ENCODE measurements around the gene XRCC4. TPM values are rescaled to one million over a fixed set of nuclear protein-coding genes. Genes with fewer than 3 reads are reported as not detected.

Gene XRCC4
- total and polyA plus RNA-seq, 9 of the 15 experiments (the other 6 are each of a cell fraction or from before 2014, with no cell fraction given) = 13.6 to 61.6 (median 22.4) TPM

- ATAC-seq (no peak), DNase-seq (ENCODE audit: extremely low read depth in 1 of 4, low spot score in 3 of 4) (no peak), FAIRE-seq (no peak)
- TF ChIP-seq ZNF316 (IDR thresholded peaks at IDR 0.05) (peak; percentile 59; the same call in 1 of the 2 replicates), MLX (CRISPR knock-in tag; conservative IDR thresholded peaks at IDR 0.05) (no peak), SRSF9 (IDR thresholded peaks at IDR 0.05; ENCODE audit: borderline replicate concordance, low read depth, low read length) (no peak)
- Histone ChIP-seq H3K27ac (ENCODE audit: extremely low read depth, low read depth, low read length) (no peak overlapping the region), H3K9me1 (ENCODE audit: control insufficient read depth, insufficient read depth, low read length) (no peaks in the 10 kb centered on the region), H3K4me2 (ENCODE audit: insufficient read depth, low read length) (no peak overlapping the region), H4K20me1 (replicated peaks; ENCODE audit: control insufficient read depth, insufficient read depth, low read length) (no peaks in the 10 kb centered on the region), H3K4me1 (replicated peaks in 1 of 2; ENCODE audit: control insufficient read depth in 2 of 2, insufficient read depth in 2 of 2, low read length in 2 of 2) (no peaks in the 10 kb centered on the region), H3K9me3 (replicated peaks; ENCODE audit: control insufficient read depth, insufficient read depth, low read depth, low read length) (no peaks in the 10 kb centered on the region), H3K9ac (ENCODE audit: insufficient read depth in 1 of 2, low read depth in 2 of 2, low read length in 2 of 2) (no peak overlapping the region), H3K27me3 (ENCODE audit: control insufficient read depth in 2 of 2, insufficient read depth in 2 of 2, low read length in 2 of 2) (no peaks in the 10 kb centered on the region), H3K36me3 (ENCODE audit: control insufficient read depth, insufficient read depth, low read length) (no peaks in the 10 kb centered on the region), H3K4me3 (no peak overlapping the region), H2AFZ (ENCODE audit: low read depth, low read length) (no peak overlapping the region), H3K79me2 (ENCODE audit: control insufficient read depth, insufficient read depth, low read length) (no peaks in the 10 kb centered on the region)
- ChIA-PET POLR2A (no interaction called here), CTCF (ENCODE audit: low intra/inter-chr PET ratio) (no interaction called here)
- intact Hi-C loops (cut with micrococcal nuclease) = no loop called here
- no TSS peak for BruUV-seq (replicated peaks)
- in situ Hi-C loops (cut with MboI) = no loop called here
Observed at GRCh38 chr5:83323557-83324180, 246.3 kb downstream of the XRCC4 start.

- ChIA-PET POLR2A (no interaction called here), CTCF (ENCODE audit: low intra/inter-chr PET ratio) (no interaction called here)
- no peaks in the 10 kb centered on the region for H3K9me1 ChIP-seq (ENCODE audit: control insufficient read depth, insufficient read depth, low read length)
- H3K36me3 ChIP-seq (ENCODE audit: control insufficient read depth, insufficient read depth, low read length) = no peaks in the 10 kb centered on the region
- H3K27ac ChIP-seq (ENCODE audit: extremely low read depth, low read depth, low read length) = no peak overlapping the region
- no TSS peak for BruUV-seq (replicated peaks)
- no peak overlapping the region for H2AFZ ChIP-seq (ENCODE audit: low read depth, low read length)
- FAIRE-seq = no peak
- TF ChIP-seq MXD1 (CRISPR knock-in tag; IDR thresholded peaks at IDR 0.05; ENCODE audit: borderline replicate concordance, poor library complexity, severe bottlenecking) = no peak
- no peak for TF ChIP-seq RBM39 (optimal IDR thresholded peaks at IDR 0.05; ENCODE audit: low read depth, low read length)
- TF ChIP-seq ATF7 (IDR thresholded peaks at IDR 0.05) = no peak
- no peak for TF ChIP-seq STAT5A (IDR thresholded peaks at IDR 0.05; ENCODE audit: borderline replicate concordance, low read length)
- TF ChIP-seq MEF2D (tag; conservative IDR thresholded peaks at IDR 0.05; ENCODE audit: low read depth) = no peak
- no peak for TF ChIP-seq SRSF3 (IDR thresholded peaks at IDR 0.05; ENCODE audit: insufficient read depth, low read length)
- no peak for TF ChIP-seq ZNF584 (CRISPR knock-in tag; IDR thresholded peaks at IDR 0.05; ENCODE audit: low read depth)
- H3K9ac ChIP-seq (ENCODE audit: insufficient read depth in 1 of 2, low read depth in 2 of 2, low read length in 2 of 2) = no peak overlapping the region
- in situ Hi-C loops (cut with MboI) = no loop called here
- no peak overlapping the region for H3K4me3 ChIP-seq
- H3K4me1 ChIP-seq (replicated peaks in 1 of 2; ENCODE audit: control insufficient read depth in 2 of 2, insufficient read depth in 2 of 2, low read length in 2 of 2) = no peaks in the 10 kb centered on the region
- 0% methylated on average over 2 of the region's 2 CpGs for WGBS (ENCODE audit: insufficient coverage, low coverage, missing lambda C conversion rate)
- H3K4me2 ChIP-seq (ENCODE audit: insufficient read depth, low read length) = no peak overlapping the region
- intact Hi-C loops (cut with micrococcal nuclease) = no loop called here
- no peaks in the 10 kb centered on the region for H4K20me1 ChIP-seq (replicated peaks; ENCODE audit: control insufficient read depth, insufficient read depth, low read length)
- no peaks in the 10 kb centered on the region for H3K27me3 ChIP-seq (ENCODE audit: control insufficient read depth in 2 of 2, insufficient read depth in 2 of 2, low read length in 2 of 2)
- ATAC-seq = no peak
- no peaks in the 10 kb centered on the region for H3K79me2 ChIP-seq (ENCODE audit: control insufficient read depth, insufficient read depth, low read length)
- H3K9me3 ChIP-seq (replicated peaks; ENCODE audit: control insufficient read depth, insufficient read depth, low read depth, low read length) = no peaks in the 10 kb centered on the region
- DNase-seq (ENCODE audit: extremely low read depth in 1 of 4, low spot score in 3 of 4) = no peak
Observed at GRCh38 chr5:83331842-83332241, 254.5 kb downstream of the XRCC4 start.
